ENCODE data around the gene AHR. TPM values are rescaled to one million over a fixed set of nuclear protein-coding genes. Genes with fewer than 3 reads are reported as not detected.
"Not testable (repeated sequence)": the region's sequence is repeated elsewhere in the genome, so short reads cannot be mapped to it uniquely, and the experiment has no call there.

AHR gene
- total RNA-seq, 1 donor from 2014 or later: 20.9 TPM

GRCh38 chr7:17380736-17381662 lies 82.5 kb downstream of the AHR start:
- no peak for DNase-seq

DNA sequence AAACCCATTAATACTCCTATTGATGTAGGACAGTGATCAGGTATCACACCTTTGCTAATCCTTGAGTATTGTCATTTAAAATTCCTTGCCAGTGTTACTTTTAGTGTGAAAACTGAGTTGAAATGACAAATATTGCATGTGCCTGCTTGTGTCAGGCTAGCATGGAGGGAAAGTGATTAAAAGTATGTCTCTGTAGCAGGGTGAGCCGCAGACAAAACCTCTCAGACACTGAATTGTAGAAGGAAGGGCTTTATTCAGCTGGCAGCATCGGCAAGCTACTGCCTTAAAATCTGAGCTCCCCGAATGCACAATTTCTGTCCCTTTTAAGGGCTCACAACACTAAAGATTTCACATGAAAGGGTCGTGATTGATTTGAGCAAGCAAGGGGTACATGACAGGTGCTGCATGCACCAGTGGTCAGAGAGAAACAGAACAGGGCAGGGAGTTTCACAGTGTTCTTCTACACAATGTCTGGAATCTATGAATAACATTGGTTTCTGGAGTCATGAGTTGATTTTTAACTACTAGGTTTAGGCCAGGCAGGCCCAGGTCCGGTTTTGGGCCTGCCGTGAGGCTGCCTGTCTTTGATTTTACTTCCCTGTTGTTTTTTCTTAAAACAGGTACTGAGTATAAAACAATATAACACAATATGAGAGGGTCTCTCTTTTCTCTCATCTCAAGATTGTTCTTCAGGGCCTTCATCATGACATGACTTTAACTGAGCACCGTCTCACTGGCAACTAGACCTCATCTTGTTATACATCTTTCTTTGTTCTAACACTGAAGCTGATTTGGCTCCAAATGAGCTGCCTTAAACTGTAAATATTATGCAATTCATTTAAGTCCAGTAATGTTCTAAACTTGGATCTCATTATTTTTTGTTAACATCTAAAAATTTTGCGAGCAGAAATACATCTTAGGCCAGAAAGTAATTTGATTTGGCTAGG lies 84.2 kb downstream of the AHR start:
- not testable (repeated sequence) for DNase-seq

GRCh38 chr7:17384400-17384799 lies 85.9 kb downstream of the AHR start:
- DNase-seq: no peak

GRCh38 chr7:17385612-17386011 lies 87.2 kb downstream of the AHR start:
- no peak for DNase-seq

DNA sequence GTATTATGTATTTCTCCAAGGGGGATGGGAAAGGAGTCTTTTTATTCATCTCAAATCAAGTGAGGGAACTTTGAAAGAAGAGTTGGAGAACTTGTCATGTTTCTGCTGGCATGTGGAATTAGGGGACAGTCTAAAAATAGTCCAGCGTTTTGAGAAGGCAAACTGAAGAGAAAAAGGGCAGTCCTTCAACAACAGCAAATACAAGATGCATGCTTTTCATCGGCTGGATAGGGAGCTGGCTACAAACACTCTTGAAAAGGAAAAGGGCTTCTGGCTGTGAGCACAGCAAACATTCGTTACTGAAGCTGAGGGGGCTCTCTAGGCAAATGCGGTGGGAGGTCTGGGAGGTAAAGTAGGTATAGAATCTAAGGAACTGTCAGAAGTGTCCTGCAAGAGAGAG lies 91.9 kb downstream of the AHR start:
- no peak for DNase-seq

DNA sequence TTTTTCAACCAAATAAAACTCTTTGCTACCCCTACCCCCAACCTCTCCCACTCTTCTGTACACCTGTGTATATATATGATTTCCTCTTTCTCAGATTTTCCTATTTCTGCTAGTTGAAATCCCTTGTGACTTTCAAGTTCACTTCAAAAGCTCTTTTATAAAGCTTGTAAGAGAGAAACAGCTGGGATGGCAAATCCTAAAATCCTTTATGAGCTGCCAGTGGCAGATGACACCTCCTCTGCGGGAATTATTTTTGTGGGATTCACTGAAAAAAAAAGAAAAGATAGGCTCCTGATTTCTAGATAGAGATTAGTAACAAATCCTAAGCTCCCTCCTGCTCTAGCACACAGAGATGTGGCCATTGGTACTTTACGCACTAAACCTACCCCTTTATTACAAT lies 92.9 kb downstream of the AHR start:
- no peak for DNase-seq

- DNase-seq: no peak
Observed at GRCh38 chr7:17392846-17393245, 94.4 kb downstream of the AHR start.

GRCh38 chr7:17394563-17394962 lies 96.1 kb downstream of the AHR start:
- DNase-seq: not testable (repeated sequence)

Small RNA genes within 50 kb of the gene (small RNA-seq; reads per million reads assigned to genes)
- gene RF00092: not detected
